ENCODE measurements around the gene PARL. TPM values are rescaled to one million over a fixed set of nuclear protein-coding genes. Genes with fewer than 3 reads are reported as not detected.

The PARL gene
- polyA plus RNA-seq, 1 of the 3 experiments (the other 2 are of a cell fraction): 50.1 TPM

DNA sequence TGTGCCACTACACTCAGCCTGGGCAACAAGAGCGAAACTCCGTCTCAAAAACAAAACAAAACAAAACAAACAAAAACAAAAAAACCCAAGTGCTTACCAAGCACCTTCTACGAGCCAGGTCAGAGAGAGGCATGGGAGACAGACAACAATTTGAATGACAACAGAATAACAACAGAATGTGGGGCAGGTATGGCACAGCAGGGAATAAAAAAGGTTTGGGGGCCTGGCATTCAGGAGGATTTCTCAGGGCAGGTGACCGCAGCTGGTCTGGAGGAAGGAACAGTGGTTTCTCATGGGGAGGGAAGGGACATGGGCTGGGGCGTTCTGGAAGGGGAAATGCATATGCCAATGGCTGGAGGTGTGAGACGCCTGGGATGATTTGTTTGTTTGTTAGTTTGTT lies 22.5 kb upstream of the PARL start (continued):
- TF ChIP-seq EP300 (IDR thresholded peaks at IDR 0.05; ENCODE audit: borderline replicate concordance in 1 of 2, low read depth in 1 of 2, low read length in 1 of 2): no peak

DNA sequence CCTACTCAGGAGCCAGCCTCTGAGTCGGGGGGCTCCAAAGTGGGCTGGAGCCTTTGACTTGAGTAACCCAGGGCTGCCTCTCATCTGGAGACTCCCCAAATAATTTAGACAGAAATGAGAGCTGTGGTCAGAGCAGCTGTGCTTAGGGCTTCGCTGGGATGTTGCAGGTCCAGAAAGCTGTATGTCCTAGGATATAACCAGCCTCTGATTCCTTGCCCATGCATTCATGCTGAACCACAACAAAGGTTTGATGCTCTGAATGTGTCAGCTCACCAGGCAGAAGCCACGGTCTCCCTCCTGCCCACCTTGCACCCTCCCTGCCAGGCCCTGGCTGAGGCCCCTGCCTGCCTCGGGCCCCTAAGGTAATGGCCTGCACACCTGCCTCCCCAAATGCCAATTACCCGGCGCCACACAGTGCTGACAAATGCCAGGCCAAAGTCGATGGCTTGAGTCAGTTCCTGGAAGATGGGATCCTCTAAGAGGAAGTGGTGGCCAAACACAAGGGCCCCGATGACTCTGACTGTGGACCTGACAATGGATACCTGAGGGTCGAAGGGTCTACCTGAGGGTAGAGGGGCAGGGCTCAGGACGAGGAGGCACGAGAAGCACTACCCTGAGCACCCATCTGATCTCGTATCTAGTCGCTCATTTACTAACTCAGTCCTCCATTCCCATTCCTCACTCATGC lies 21.7 kb upstream of the PARL start:
- Histone ChIP-seq H3K9ac (no peak overlapping the region), H3K9me2 (no peaks in the 10 kb centered on the region), H3K4me3 (ENCODE audit: low read depth in 2 of 2, low read length in 1 of 2) (no peak overlapping the region), H2AFZ (ENCODE audit: low read depth) (no peak overlapping the region), H3F3A (replicated peaks; ENCODE audit: insufficient read depth) (no peaks in the 10 kb centered on the region), H3K36me3 (replicated peaks in 1 of 2; ENCODE audit: control insufficient read depth in 1 of 2, insufficient read depth in 2 of 2, low read length in 1 of 2) (no peaks in the 10 kb centered on the region), H4K20me1 (ENCODE audit: insufficient read depth) (no peaks in the 10 kb centered on the region), H3K27ac (ENCODE audit: low read depth in 2 of 2, low read length in 1 of 2) (no peak overlapping the region), H3K4me2 (no peak overlapping the region), H3K9me3 (no peaks in the 10 kb centered on the region), H3K79me2 (ENCODE audit: insufficient read depth) (no peaks in the 10 kb centered on the region), H3K27me3 (ENCODE audit: insufficient read depth) (no peaks in the 10 kb centered on the region; the same call in 1 of the 2 replicates), H3K4me1 (ENCODE audit: control insufficient read depth in 1 of 2, insufficient read depth in 2 of 2, low read depth in 1 of 2, low read length in 1 of 2) (peaks cover 0 to 6% of the 10 kb centered on the region in 2 experiments; a peak in 1 of 4 replicates)
- CTCF ChIA-PET: interaction anchor here (0.9 to 2.4 kb wide), 6 partner anchors 9 to 383 kb away, joined by 3 to 10 read pairs (median 4); no protein-coding TSS in a partner anchor
- POLR2A ChIA-PET: no interaction called here
- 59% methylated on average over 11 of the region's 13 CpGs for WGBS (ENCODE audit: low lambda C conversion rate)
- no peak for DNase-seq
- no peak for TF ChIP-seq FOXJ3 (CRISPR knock-in tag; IDR thresholded peaks at IDR 0.05)
- TF ChIP-seq JUND (IDR thresholded peaks at IDR 0.05): no peak

DNA sequence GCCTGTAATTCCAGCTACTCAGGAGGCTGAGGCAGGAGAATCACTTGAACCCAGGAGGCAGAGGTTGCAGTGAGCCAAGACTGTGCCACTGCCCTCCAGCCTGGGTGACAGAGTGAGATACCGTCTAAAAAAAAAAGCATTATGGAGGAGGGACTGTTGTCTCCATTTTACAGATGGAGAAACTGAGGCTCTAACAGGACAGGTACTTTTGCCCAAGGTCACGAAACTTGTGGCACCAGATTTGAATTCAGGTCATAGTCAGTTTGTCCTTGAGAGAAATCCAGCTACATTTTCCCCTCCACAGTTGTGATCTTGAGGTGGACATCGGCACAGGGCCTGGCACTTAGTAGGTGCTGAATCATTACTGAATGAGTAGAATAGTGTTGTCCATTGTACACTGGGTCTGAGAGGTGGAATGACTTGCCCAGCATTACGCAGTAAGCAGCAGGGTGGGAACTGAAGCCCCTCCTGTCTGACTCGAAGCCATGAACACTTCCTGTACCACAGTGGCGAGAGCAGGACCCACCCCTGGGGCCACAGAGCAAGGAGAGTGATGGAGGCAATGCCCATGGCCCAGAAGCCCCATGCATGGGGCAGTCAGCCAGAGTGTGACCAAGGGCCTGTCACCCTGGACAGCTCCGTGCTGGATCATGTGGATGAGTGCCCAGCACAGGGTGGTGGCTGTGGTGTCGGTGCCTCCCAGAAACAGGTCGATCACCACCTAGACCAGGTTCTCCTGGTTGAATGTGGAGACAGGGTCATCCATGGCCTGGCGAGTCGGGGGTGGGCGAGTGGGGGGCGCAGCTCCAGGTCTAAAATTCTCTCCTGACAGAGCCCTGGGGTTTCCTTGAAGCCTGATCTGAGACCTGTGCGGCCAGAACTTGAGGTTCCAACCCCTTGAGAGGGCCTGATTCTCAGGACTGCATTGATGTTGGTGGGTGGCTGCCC lies 20.4 kb upstream of the PARL start:
- H3K4me3 ChIP-seq (ENCODE audit: low read depth in 2 of 2, low read length in 1 of 2): no peak overlapping the region
- POLR2A ChIA-PET: interaction anchor here (1.3 kb wide), 1 partner anchor 434 kb away, joined by 3 read pairs; no protein-coding TSS in a partner anchor
- TF ChIP-seq, protein P1, sequence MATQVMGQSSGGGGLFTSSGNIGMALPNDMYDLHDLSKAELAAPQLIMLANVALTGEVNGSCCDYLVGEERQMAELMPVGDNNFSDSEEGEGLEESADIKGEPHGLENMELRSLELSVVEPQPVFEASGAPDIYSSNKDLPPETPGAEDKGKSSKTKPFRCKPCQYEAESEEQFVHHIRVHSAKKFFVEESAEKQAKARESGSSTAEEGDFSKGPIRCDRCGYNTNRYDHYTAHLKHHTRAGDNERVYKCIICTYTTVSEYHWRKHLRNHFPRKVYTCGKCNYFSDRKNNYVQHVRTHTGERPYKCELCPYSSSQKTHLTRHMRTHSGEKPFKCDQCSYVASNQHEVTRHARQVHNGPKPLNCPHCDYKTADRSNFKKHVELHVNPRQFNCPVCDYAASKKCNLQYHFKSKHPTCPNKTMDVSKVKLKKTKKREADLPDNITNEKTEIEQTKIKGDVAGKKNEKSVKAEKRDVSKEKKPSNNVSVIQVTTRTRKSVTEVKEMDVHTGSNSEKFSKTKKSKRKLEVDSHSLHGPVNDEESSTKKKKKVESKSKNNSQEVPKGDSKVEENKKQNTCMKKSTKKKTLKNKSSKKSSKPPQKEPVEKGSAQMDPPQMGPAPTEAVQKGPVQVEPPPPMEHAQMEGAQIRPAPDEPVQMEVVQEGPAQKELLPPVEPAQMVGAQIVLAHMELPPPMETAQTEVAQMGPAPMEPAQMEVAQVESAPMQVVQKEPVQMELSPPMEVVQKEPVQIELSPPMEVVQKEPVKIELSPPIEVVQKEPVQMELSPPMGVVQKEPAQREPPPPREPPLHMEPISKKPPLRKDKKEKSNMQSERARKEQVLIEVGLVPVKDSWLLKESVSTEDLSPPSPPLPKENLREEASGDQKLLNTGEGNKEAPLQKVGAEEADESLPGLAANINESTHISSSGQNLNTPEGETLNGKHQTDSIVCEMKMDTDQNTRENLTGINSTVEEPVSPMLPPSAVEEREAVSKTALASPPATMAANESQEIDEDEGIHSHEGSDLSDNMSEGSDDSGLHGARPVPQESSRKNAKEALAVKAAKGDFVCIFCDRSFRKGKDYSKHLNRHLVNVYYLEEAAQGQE (IDR thresholded peaks at IDR 0.05; ENCODE audit: low read depth, low read length): peak; percentile 88
- TF ChIP-seq, protein P2, sequence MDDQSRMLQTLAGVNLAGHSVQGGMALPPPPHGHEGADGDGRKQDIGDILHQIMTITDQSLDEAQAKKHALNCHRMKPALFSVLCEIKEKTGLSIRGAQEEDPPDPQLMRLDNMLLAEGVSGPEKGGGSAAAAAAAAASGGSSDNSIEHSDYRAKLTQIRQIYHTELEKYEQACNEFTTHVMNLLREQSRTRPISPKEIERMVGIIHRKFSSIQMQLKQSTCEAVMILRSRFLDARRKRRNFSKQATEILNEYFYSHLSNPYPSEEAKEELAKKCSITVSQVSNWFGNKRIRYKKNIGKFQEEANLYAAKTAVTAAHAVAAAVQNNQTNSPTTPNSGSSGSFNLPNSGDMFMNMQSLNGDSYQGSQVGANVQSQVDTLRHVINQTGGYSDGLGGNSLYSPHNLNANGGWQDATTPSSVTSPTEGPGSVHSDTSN (IDR thresholded peaks at IDR 0.05): no peak
- no peak overlapping the region for H3K4me2 ChIP-seq
- H3K27ac ChIP-seq (ENCODE audit: low read depth in 2 of 2, low read length in 1 of 2): no peak overlapping the region
- no peaks in the 10 kb centered on the region for H3K9me2 ChIP-seq
- H3K36me3 ChIP-seq (replicated peaks in 1 of 2; ENCODE audit: control insufficient read depth in 1 of 2, insufficient read depth in 2 of 2, low read length in 1 of 2): no peaks in the 10 kb centered on the region
- 71% methylated on average over 7 of the region's 14 CpGs for whole genome bisulfite sequencing (ENCODE audit: low lambda C conversion rate)
- no peaks in the 10 kb centered on the region for H3K79me2 ChIP-seq (ENCODE audit: insufficient read depth)
- DNase-seq: no peak
- H3K4me1 ChIP-seq (ENCODE audit: control insufficient read depth in 1 of 2, insufficient read depth in 2 of 2, low read depth in 1 of 2, low read length in 1 of 2): peaks cover 0 to 6% of the 10 kb centered on the region in 2 experiments; a peak in 1 of 4 replicates
- no peaks in the 10 kb centered on the region for H3F3A ChIP-seq (replicated peaks; ENCODE audit: insufficient read depth)
- no peaks in the 10 kb centered on the region for H3K9me3 ChIP-seq
- H3K9ac ChIP-seq: no peak overlapping the region
- H2AFZ ChIP-seq (ENCODE audit: low read depth): no peak overlapping the region
- CTCF ChIA-PET: interaction anchor here (0.6 to 2.4 kb wide), 17 partner anchors 9 to 452 kb away, joined by 3 to 10 read pairs (median 4); partner anchors contain the start of genes ABCC5, EEF1AKMT4 and PARL
- no peaks in the 10 kb centered on the region for H4K20me1 ChIP-seq (ENCODE audit: insufficient read depth)
- no peaks in the 10 kb centered on the region; the same call in 1 of the 2 replicates for H3K27me3 ChIP-seq (ENCODE audit: insufficient read depth)

Data from SK-N-SH (cell line).